ENCODE measurements around the gene AP3S2.

DNA sequence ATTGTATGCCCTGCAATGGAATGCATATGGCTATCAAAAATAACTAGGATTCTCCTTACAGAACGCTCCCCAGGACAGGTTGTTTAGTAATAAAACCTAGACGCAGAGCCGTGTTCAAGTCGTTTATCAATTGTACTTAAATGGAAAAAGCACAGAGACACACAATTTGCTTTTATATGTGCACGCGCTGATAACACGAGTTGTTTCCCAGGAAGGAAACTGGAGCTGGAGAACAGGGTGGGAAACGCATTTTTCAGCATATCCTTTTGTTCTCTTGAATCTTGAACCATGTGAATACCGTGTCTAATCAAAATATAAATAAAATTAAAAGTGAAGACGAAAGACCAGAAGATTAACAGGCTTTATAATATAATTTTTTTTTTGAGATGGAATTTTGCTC, 75.5 kb downstream of the AP3S2 start:
- no peak for TF ChIP-seq SUZ12 (IDR thresholded peaks at IDR 0.05; ENCODE audit: extremely low read depth, insufficient read depth, insufficient read length)
- no peak for TF ChIP-seq YY1 (IDR thresholded peaks at IDR 0.05; ENCODE audit: insufficient read depth, insufficient read length)

Measured in NT2/D1 (cell line).